Tibial nerve (tissue), 4 donors: Measurements from ENCODE around the gene SH3TC1.

ENCODE experiments used
- CTCF ChIP-seq, 5 experiments: fragments of 200-600 bp in 3 of 5; fragments of 450-650 bp in 2 of 5; sonication (generic) in 3 of 5; IDR thresholded peaks; one replicate each; pipeline ENCODE4 v1.5.1; 2016 to 2019; ENCODE audit warnings: antibody characterized with exemption in 5 of 5, mild to moderate bottlenecking in 3 of 5, moderate library complexity in 2 of 5
- EP300 ChIP-seq, 2 donors: sonication (generic); formaldehyde crosslinking; IDR thresholded peaks; one replicate each; pipeline ENCODE4 v1.6.1; 2017; ENCODE audit warnings: antibody characterized with exemption in 2 of 2, mild to moderate bottlenecking in 1 of 2
- POLR2A ChIP-seq, 2 donors: fragments of 450-650 bp; IDR thresholded peaks; one replicate each; pipeline ENCODE4 v1.6.1; 2017; ENCODE audit warnings: antibody characterized with exemption in 2 of 2, mild to moderate bottlenecking in 2 of 2, moderate library complexity in 2 of 2

- TF ChIP-seq CTCF (IDR thresholded peaks at IDR 0.05): no peak
- no peak for TF ChIP-seq POLR2A (IDR thresholded peaks at IDR 0.05)
- no peak for TF ChIP-seq EP300 (IDR thresholded peaks at IDR 0.05)
Observed at GRCh38 chr4:8283161-8283560, 84.1 kb downstream of the SH3TC1 start.
